ENCODE measurements around the gene CNOT1. TPM values are rescaled to one million over a fixed set of nuclear protein-coding genes. Genes with fewer than 3 reads are reported as not detected.
A peak's percentile ranks its signal among the peaks of the same experiment; 100 is the strongest.
"Not testable (repeated sequence)": the region's sequence is repeated elsewhere in the genome, so short reads cannot be mapped to it uniquely, and the experiment has no call there.

Gene CNOT1
- total RNA-seq, 1 experiment from 2014 or later = 121 TPM

- no peak for DNase-seq (ENCODE audit: low read depth, low spot score)
- in situ Hi-C loops (cut with HindIII; ENCODE audit: low pct_unique_long_range_greater_than_20kb, low sequenced_read_pairs) = no loop called here
Measured at GRCh38 chr16:58591083-58591482, 38.5 kb downstream of the CNOT1 start.

- no peak for DNase-seq (ENCODE audit: low read depth, low spot score)
- in situ Hi-C loops (cut with HindIII; ENCODE audit: low pct_unique_long_range_greater_than_20kb, low sequenced_read_pairs) = no loop called here
Measured at GRCh38 chr16:58589326-58589905, 40.2 kb downstream of the CNOT1 start.

GRCh38 chr16:58588406-58588805 is 41.2 kb downstream of the CNOT1 start:
- DNase-seq (ENCODE audit: low read depth, low spot score) = no peak
- in situ Hi-C loops (cut with HindIII; ENCODE audit: low pct_unique_long_range_greater_than_20kb, low sequenced_read_pairs) = no loop called here

GRCh38 chr16:58586340-58587030 is 43.1 kb downstream of the CNOT1 start:
- no peak for DNase-seq (ENCODE audit: low read depth, low spot score)

GRCh38 chr16:58584831-58585505 is 44.7 kb downstream of the CNOT1 start:
- in situ Hi-C loops (cut with HindIII; ENCODE audit: low pct_unique_long_range_greater_than_20kb, low sequenced_read_pairs) = no loop called here

More at GRCh38 chr16:58586340-58587030, 43.1 kb downstream of the CNOT1 start:
- in situ Hi-C loops (cut with HindIII; ENCODE audit: low pct_unique_long_range_greater_than_20kb, low sequenced_read_pairs) = no loop called here

GRCh38 chr16:58582971-58583765 is 46.5 kb downstream of the CNOT1 start:
- in situ Hi-C loops (cut with HindIII; ENCODE audit: low pct_unique_long_range_greater_than_20kb, low sequenced_read_pairs) = no loop called here
- no peak for DNase-seq (ENCODE audit: low read depth, low spot score)

More at GRCh38 chr16:58584831-58585505, 44.7 kb downstream of the CNOT1 start:
- DNase-seq (ENCODE audit: low read depth, low spot score) = no peak

GRCh38 chr16:58582133-58582532 is 47.5 kb downstream of the CNOT1 start:
- in situ Hi-C loops (cut with HindIII; ENCODE audit: low pct_unique_long_range_greater_than_20kb, low sequenced_read_pairs) = no loop called here
- no peak for DNase-seq (ENCODE audit: low read depth, low spot score)

GRCh38 chr16:58579587-58579986 is 50.0 kb downstream of the CNOT1 start:
- in situ Hi-C loops (cut with HindIII; ENCODE audit: low pct_unique_long_range_greater_than_20kb, low sequenced_read_pairs) = no loop called here
- DNase-seq (ENCODE audit: low read depth, low spot score) = no peak

- DNase-seq (ENCODE audit: low read depth, low spot score) = no peak
- in situ Hi-C loops (cut with HindIII; ENCODE audit: low pct_unique_long_range_greater_than_20kb, low sequenced_read_pairs) = no loop called here
Measured at GRCh38 chr16:58578642-58579041, 51.0 kb downstream of the CNOT1 start.

- DNase-seq (ENCODE audit: low read depth, low spot score) = no peak
- in situ Hi-C loops (cut with HindIII; ENCODE audit: low pct_unique_long_range_greater_than_20kb, low sequenced_read_pairs) = no loop called here
Measured at GRCh38 chr16:58577141-58577540, 52.5 kb downstream of the CNOT1 start.

- in situ Hi-C loops (cut with HindIII; ENCODE audit: low pct_unique_long_range_greater_than_20kb, low sequenced_read_pairs) = no loop called here
- no peak for DNase-seq (ENCODE audit: low read depth, low spot score)
Measured at GRCh38 chr16:58574895-58575294, 54.7 kb downstream of the CNOT1 start.

GRCh38 chr16:58565697-58566096 is 63.9 kb downstream of the CNOT1 start:
- DNase-seq (ENCODE audit: low read depth, low spot score); in situ Hi-C loops (cut with HindIII; ENCODE audit: low pct_unique_long_range_greater_than_20kb, low sequenced_read_pairs): not testable (repeated sequence)

GRCh38 chr16:58563775-58564174 is 65.9 kb downstream of the CNOT1 start:
- no peak for DNase-seq (ENCODE audit: low read depth, low spot score)
- in situ Hi-C loops (cut with HindIII; ENCODE audit: low pct_unique_long_range_greater_than_20kb, low sequenced_read_pairs) = no loop called here

- in situ Hi-C loops (cut with HindIII; ENCODE audit: low pct_unique_long_range_greater_than_20kb, low sequenced_read_pairs) = no loop called here
- DNase-seq (ENCODE audit: low read depth, low spot score) = no peak
Measured at GRCh38 chr16:58563235-58563634, 66.4 kb downstream of the CNOT1 start.

GRCh38 chr16:58556678-58557077 is 72.9 kb downstream of the CNOT1 start:
- in situ Hi-C loops (cut with HindIII; ENCODE audit: low pct_unique_long_range_greater_than_20kb, low sequenced_read_pairs) = no loop called here
- peak; percentile 4 for DNase-seq (ENCODE audit: low read depth, low spot score)

GRCh38 chr16:58551496-58551895 is 78.1 kb downstream of the CNOT1 start:
- in situ Hi-C loops (cut with HindIII; ENCODE audit: low pct_unique_long_range_greater_than_20kb, low sequenced_read_pairs) = no loop called here
- DNase-seq (ENCODE audit: low read depth, low spot score) = no peak

GRCh38 chr16:58548378-58548777 is 81.2 kb downstream of the CNOT1 start:
- no peak for DNase-seq (ENCODE audit: low read depth, low spot score)
- in situ Hi-C loops (cut with HindIII; ENCODE audit: low pct_unique_long_range_greater_than_20kb, low sequenced_read_pairs) = no loop called here

- no peak for DNase-seq (ENCODE audit: low read depth, low spot score)
- in situ Hi-C loops (cut with HindIII; ENCODE audit: low pct_unique_long_range_greater_than_20kb, low sequenced_read_pairs) = no loop called here
Measured at GRCh38 chr16:58543685-58544084, 85.9 kb downstream of the CNOT1 start.

All from SK-MEL-5 (cell line).